NT2/D1 (cell line): ENCODE results near the gene ZNF688.

Experiments
- SUZ12 ChIP-seq: IDR thresholded peaks from 2 replicates; pipeline ENCODE4 v1.6.1; 2011; ENCODE audit not compliant: insufficient read length, insufficient read depth; ENCODE audit errors: extremely low read depth
- ZNF274 ChIP-seq: IDR thresholded peaks from 2 replicates; pipeline ENCODE4 v1.6.1; 2011; ENCODE audit warnings: mild to moderate bottlenecking, low read depth, low read length

DNA sequence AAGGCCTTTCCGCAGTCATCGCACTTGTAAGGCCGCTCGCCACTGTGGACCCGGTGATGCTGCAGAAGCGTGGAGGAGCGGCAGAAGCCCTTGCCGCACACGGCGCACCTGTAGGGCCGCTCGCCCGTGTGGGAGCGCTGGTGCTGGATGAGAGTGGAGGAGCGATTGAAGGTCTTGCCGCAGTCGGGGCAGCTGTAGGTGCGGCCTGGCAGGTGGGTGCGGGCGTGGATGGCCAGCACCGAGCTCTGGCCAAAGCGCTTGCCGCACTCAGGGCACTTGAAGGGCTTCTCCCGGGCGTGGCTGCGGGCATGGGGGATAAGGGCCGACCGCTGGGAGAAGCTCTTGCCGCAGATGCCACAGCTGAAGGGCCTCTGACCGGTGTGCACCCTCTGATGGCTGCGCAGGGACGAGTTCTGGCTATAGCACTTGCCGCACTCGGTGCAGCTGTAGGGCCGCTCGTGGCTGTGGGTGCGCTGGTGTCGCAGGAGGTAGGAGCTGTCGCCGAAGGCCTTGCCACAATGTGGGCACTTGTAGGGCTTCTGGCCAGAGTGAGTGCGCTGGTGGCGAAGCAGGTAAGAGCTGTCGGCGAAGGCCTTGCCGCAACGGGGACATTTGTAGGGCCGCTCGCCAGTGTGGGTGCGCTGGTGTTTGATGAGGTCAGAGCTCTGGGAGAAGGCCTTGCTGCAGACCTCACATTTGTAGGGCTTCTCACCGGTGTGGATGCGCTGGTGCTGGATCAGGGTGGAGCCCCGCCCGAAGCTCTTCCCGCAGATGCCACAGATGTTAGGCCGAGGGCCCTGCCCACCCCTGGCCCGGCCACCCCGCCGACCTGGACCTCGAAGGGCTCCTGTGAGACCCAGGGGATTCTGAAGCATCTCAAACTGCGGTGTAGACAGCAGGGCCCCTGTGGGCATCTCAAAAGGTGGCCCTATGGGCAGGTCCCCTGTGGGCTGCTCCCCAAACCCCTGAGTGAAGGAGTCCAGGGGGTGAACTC lies 46.6 kb downstream of the ZNF688 start:
- no peak for TF ChIP-seq SUZ12
- no peak for TF ChIP-seq ZNF274
